Neural cell (in vitro differentiated cells): Measurements from ENCODE around the gene BORCS5.

ENCODE experiments used
- POLR2AphosphoS5 ChIP-seq: IDR thresholded peaks from 2 replicates; pipeline ENCODE4 v1.6.1; 2012
- TF ChIP-seq, protein P1 (sequence below): fragments of 450-650 bp; IDR thresholded peaks from 2 replicates; pipeline ENCODE4 v1.5.1; 2014; ENCODE audit warnings: antibody characterized with exemption, mild to moderate bottlenecking, moderate library complexity; ENCODE audit not compliant: poor library complexity, severe bottlenecking

DNA sequence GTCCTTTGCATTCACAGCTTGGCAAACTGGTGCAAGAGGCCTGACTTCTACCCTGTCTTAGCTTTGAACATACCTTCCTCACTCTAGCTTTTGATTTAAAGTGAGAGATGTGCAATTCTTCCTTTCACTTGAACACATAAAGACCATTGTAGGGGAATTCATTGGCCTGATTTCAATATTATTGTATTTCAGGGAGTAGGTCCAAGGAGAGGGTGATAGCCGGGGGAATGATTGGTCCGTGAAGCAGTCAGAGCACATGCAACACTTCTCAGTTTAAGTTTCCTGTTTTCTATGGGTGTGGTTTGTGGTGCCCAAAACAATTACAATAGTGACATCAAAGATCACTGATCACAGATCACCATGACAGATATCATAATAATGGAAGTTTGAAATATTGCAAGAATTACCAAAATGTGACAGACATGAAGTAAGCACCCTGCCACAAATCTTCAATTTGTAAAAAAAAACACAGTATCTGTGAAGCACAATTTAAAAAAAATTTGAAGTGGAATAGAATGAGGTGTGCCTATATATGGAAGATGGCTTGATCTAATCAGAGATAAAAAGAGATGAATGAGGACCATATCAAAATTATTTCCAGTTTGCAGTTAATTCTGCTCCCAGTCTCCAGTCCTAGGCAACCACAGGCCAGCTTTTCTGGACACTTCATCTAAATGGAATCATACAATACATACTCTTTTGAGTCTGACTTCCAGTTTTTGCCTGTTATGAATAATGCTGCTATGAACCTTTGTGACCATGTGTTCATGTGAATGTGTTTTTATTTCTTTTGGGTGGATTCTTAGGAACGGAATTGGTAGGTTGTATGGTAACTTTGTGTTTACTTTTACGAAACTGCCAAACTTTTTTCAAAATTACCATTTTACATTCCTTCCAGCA is 23.2 kb downstream of the BORCS5 start:
- TF ChIP-seq, protein P1, sequence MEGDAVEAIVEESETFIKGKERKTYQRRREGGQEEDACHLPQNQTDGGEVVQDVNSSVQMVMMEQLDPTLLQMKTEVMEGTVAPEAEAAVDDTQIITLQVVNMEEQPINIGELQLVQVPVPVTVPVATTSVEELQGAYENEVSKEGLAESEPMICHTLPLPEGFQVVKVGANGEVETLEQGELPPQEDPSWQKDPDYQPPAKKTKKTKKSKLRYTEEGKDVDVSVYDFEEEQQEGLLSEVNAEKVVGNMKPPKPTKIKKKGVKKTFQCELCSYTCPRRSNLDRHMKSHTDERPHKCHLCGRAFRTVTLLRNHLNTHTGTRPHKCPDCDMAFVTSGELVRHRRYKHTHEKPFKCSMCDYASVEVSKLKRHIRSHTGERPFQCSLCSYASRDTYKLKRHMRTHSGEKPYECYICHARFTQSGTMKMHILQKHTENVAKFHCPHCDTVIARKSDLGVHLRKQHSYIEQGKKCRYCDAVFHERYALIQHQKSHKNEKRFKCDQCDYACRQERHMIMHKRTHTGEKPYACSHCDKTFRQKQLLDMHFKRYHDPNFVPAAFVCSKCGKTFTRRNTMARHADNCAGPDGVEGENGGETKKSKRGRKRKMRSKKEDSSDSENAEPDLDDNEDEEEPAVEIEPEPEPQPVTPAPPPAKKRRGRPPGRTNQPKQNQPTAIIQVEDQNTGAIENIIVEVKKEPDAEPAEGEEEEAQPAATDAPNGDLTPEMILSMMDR = no peak
- no peak for TF ChIP-seq POLR2AphosphoS5
